Measurements from ENCODE around the gene TLCD3B.
"Not testable (repeated sequence)": the region's sequence is repeated elsewhere in the genome, so short reads cannot be mapped to it uniquely, and the experiment has no call there.

The TLCD3B gene

DNA sequence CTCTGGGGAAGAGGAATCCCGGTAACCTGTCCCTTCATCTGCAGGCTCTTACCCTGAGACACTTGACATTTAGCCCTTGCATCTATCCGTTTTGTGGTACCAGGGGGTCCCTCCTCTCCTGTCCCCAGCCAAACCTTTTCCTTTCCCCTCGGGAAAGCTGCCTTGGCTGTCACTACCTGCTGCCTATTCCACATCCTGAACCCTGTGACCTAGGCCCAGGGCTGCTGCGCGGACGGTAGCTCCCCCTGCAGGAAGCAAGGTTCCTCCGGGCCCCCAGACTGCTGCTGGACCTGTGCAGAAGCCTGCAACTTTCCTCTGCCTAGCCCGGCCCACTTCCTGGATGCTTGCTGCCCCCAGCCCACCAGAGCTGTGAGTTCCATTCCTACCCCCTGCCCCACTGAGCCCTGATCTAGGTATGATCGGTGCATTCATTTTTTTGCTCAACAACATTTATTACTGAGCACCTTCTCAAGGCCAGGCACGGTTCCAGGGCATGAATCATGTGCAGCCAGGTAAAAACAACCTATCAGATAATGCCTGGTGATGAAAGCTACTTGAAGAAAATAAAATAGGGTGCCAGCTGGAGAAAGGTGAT, 24.0 kb upstream of the TLCD3B start:
- WGBS, 2 experiments (ENCODE audit: insufficient coverage in 2 of 2): 24 to 30% methylated on average over 8 to 9 of the region's 10 CpGs
- Histone ChIP-seq H3K27ac (ENCODE audit: low read depth, low read length, severe bottlenecking) (no peak overlapping the region), H3K9me3 (ENCODE audit: control insufficient read depth, low read length) (no peaks in the 10 kb centered on the region), H3K4me3 (ENCODE audit: extremely low read depth, insufficient read depth, low read length, poor library complexity, severe bottlenecking) (peak overlapping the region; percentile 8), H3K36me3 (ENCODE audit: control insufficient read depth, insufficient read depth, low read length) (peaks cover 30% of the 10 kb centered on the region), H3K4me1 (ENCODE audit: control insufficient read depth, insufficient read depth, low read length, poor library complexity, severe bottlenecking) (peaks cover 22% of the 10 kb centered on the region)

DNA sequence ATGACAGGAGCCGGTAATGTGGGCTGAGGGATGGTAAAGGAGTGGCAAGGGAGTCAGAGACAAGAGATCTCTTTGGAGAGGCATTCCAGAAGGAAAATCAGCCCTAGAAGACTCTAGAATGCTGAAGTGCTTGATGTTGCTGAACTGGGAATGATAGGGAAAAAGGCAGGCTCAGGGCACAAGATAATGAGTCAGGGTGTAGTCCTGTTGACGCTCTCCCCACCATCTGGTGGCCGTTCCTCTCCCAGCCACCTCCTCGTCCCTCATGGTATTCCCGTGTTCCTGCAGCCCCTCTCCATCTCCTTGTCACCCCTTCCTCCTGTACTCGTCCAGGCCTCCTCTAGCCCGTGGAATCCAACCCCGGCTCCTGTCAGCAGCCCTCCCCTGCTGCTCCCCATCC, 23.4 kb upstream of the TLCD3B start:
- H3K36me3 ChIP-seq (ENCODE audit: control insufficient read depth, insufficient read depth, low read length): peaks cover 24% of the 10 kb centered on the region
- peaks cover 22% of the 10 kb centered on the region for H3K4me1 ChIP-seq (ENCODE audit: control insufficient read depth, insufficient read depth, low read length, poor library complexity, severe bottlenecking)
- H3K27ac ChIP-seq (ENCODE audit: low read depth, low read length, severe bottlenecking): no peak overlapping the region
- H3K4me3 ChIP-seq (ENCODE audit: extremely low read depth, insufficient read depth, low read length, poor library complexity, severe bottlenecking): peak overlapping the region; percentile 88
- no peaks in the 10 kb centered on the region for H3K9me3 ChIP-seq (ENCODE audit: control insufficient read depth, low read length)
- WGBS, 2 experiments (ENCODE audit: insufficient coverage in 2 of 2): 75 to 76% methylated on average over 8 of the region's 8 CpGs

DNA sequence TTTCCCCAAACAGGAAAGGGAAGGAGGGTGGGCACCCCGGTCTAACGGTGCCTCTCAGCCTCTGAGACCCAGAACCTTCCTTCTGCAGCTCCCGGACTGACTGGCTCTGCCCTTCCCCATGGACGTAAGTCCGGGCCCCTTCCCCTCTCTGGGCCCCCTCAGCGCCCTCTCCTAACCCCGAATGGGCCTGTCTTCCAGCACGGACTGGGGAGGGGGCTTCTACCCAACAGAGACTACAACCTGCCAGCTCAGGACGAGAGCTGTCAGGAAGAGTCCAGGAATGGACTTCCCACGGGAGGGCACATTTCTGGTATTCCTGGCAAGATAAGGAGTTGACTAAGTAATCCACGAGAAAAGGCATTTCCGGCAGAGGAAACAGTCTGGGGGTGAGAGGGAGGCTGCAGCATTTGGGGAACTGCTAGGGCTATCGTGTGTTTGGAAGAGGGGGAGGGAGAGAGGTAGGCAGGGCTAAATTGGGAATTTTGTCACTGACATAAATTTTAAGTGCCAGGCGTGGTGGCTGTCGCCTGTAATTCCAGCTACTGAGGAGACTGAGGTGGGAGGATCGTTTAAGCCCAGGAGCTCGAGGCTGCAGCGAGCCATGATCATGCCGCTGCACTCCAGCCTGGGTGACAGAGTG, 22.4 kb upstream of the TLCD3B start:
- no peaks in the 10 kb centered on the region for H3K9me3 ChIP-seq (ENCODE audit: control insufficient read depth, low read length)
- peaks cover 17% of the 10 kb centered on the region for H3K36me3 ChIP-seq (ENCODE audit: control insufficient read depth, insufficient read depth, low read length)
- H3K4me1 ChIP-seq (ENCODE audit: control insufficient read depth, insufficient read depth, low read length, poor library complexity, severe bottlenecking): peaks cover 27% of the 10 kb centered on the region
- H3K4me3 ChIP-seq (ENCODE audit: extremely low read depth, insufficient read depth, low read length, poor library complexity, severe bottlenecking): peak overlapping the region; percentile 88
- 17 to 20% methylated on average over 13 to 15 of the region's 19 CpGs for WGBS, 2 experiments (ENCODE audit: insufficient coverage in 2 of 2)
- peak overlapping the region; percentile 93 for H3K27ac ChIP-seq (ENCODE audit: low read depth, low read length, severe bottlenecking)

DNA sequence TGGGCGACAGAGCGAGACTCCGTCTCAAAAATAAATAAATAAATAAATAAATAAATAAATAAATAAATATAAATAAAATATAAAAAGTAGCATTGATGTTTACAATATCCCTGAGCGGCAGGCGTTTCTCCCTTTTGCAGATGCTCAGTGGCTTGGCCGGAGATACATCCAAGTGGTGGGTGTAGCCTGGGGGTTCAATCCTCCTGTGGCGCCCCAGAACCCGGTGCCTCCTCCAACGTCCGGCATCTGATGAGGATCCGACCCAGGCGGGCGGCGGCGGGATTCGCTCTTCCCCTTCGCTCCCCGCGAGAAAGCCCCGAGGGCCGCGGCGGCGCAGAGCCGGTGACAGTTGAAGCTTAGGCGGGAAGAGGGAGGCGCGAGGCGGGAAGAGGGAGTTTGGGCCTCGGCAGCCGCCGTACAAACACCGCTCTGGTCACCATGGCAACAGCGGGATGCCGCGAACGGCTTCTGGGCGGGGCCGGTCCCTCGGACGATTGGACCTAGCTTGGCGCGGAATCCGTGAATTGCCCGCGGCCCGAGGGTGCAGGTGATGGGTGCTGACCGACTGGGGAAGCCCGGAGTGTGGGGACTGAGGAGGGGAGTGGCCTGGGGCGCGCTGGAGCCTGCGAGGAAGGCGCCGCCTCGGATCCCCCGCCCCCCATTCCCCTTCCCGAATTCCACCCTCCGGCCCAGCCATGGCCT, 21.8 kb upstream of the TLCD3B start:
- H3K27ac ChIP-seq (ENCODE audit: low read depth, low read length, severe bottlenecking): peak overlapping the region; percentile 93
- peaks cover 14% of the 10 kb centered on the region for H3K36me3 ChIP-seq (ENCODE audit: control insufficient read depth, insufficient read depth, low read length)
- no peaks in the 10 kb centered on the region for H3K9me3 ChIP-seq (ENCODE audit: control insufficient read depth, low read length)
- peak overlapping the region; percentile 88 for H3K4me3 ChIP-seq (ENCODE audit: extremely low read depth, insufficient read depth, low read length, poor library complexity, severe bottlenecking)
- peaks cover 27% of the 10 kb centered on the region for H3K4me1 ChIP-seq (ENCODE audit: control insufficient read depth, insufficient read depth, low read length, poor library complexity, severe bottlenecking)
- WGBS, 2 experiments (ENCODE audit: insufficient coverage in 2 of 2): 4 to 5% methylated on average over 18 to 23 of the region's 58 CpGs

DNA sequence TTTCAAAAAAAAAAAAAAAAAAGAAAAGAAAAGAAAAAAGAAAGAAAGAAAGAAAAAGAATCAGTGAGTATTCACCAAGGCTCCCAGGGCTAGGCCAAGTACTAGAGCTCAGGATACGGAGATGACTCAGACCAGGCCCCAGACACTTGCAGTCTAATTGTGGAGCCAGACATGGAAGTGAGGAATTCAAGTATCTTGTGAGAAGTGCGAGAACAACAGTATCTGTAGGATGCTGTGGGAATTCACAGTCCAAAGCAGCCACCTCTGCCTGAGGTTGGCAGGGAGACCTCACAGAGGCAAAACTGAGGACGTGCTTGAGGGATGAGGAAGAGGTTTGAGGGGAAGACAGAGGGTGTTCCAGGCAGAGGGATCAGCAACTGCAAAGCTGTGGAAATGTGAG, 20.4 kb upstream of the TLCD3B start:
- Histone ChIP-seq H3K36me3 (ENCODE audit: control insufficient read depth, insufficient read depth, low read length) (peaks cover 8% of the 10 kb centered on the region), H3K9me3 (ENCODE audit: control insufficient read depth, low read length) (no peaks in the 10 kb centered on the region), H3K27ac (ENCODE audit: low read depth, low read length, severe bottlenecking) (peak overlapping the region; percentile 89), H3K4me1 (ENCODE audit: control insufficient read depth, insufficient read depth, low read length, poor library complexity, severe bottlenecking) (peaks cover 27% of the 10 kb centered on the region), H3K4me3 (ENCODE audit: extremely low read depth, insufficient read depth, low read length, poor library complexity, severe bottlenecking) (no peak overlapping the region)
- WGBS, 2 experiments (ENCODE audit: insufficient coverage in 2 of 2): 60 to 79% methylated on average over 3 of the region's 3 CpGs

DNA sequence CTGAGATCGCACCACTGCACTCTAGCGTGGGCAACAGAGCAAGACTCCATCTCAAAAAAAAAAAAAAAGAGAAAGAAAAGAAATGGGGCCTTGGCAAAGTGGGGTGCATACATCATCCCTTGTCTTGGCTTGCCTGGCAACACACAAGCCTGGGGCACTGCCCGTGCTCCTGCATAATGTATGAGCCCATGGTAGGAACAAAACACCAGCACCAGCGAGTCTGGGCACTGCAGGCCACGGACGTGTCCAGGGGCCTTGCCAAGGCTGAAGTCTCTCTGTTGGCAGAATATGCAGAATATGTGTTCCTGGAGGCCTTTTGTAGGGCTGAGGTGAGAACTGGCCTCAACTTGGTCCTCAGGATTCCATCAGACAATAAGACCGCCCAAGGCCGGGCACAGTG, 18.8 kb upstream of the TLCD3B start:
- no peak overlapping the region for H3K27ac ChIP-seq (ENCODE audit: low read depth, low read length, severe bottlenecking)
- H3K4me1 ChIP-seq (ENCODE audit: control insufficient read depth, insufficient read depth, low read length, poor library complexity, severe bottlenecking): peaks cover 24% of the 10 kb centered on the region
- 93 to 95% methylated on average over 7 of the region's 8 CpGs for WGBS, 2 experiments (ENCODE audit: insufficient coverage in 2 of 2)
- no peaks in the 10 kb centered on the region for H3K9me3 ChIP-seq (ENCODE audit: control insufficient read depth, low read length)
- no peak overlapping the region for H3K4me3 ChIP-seq (ENCODE audit: extremely low read depth, insufficient read depth, low read length, poor library complexity, severe bottlenecking)
- no peaks in the 10 kb centered on the region for H3K36me3 ChIP-seq (ENCODE audit: control insufficient read depth, insufficient read depth, low read length)

DNA sequence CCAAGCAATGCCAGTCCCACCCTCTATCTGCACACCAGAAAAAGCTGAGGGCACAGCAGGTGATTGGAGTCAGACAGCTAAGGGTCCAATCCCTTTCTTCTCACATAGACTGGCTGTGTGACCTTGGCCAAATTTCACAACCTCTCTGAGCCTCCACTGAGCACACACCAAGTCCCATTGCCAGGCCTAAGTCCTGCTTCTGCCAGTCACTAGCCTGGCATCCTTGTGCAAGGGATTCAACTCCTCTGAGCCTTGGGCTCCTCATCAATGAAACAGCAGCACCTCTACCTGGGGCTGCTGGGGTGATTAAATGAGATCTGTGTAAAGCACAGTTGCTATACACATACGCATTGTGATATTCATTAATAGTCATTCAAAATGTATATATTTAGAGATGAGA, 15.5 kb upstream of the TLCD3B start:
- H3K36me3 ChIP-seq (ENCODE audit: control insufficient read depth, insufficient read depth, low read length): no peaks in the 10 kb centered on the region
- H3K9me3 ChIP-seq (ENCODE audit: control insufficient read depth, low read length): no peaks in the 10 kb centered on the region
- no peak overlapping the region for H3K4me3 ChIP-seq (ENCODE audit: extremely low read depth, insufficient read depth, low read length, poor library complexity, severe bottlenecking)
- H3K27ac ChIP-seq (ENCODE audit: low read depth, low read length, severe bottlenecking): no peak overlapping the region
- peaks cover 12% of the 10 kb centered on the region for H3K4me1 ChIP-seq (ENCODE audit: control insufficient read depth, insufficient read depth, low read length, poor library complexity, severe bottlenecking)
- WGBS, 2 experiments (ENCODE audit: insufficient coverage in 2 of 2): no CpG with 5 or more reads among the region's 1 CpG

DNA sequence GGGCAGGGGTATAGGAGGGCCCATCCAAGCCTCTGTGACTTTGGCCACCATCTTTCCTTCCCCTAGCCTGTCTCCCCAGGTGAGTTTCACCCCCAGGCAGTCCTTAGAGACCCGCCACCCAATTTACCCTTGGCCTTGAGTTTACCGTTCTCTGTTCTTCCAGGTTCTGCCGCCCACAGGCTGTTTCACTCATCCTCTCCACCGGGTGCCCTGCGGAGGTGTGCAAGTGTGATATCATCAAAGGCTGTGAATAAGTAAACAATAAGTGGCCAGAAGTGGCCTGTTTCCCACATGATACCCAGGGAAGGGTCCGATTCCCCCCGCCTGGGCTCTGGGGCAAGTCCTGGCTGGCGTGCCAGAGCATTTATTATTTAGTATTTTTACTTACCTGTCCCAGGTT, 15.1 kb upstream of the TLCD3B start:
- H3K4me1 ChIP-seq (ENCODE audit: control insufficient read depth, insufficient read depth, low read length, poor library complexity, severe bottlenecking): peaks cover 12% of the 10 kb centered on the region
- 77% methylated on average over 5 of the region's 8 CpGs; no CpG with 5 or more reads in 1 of the 2 experiments for WGBS, 2 experiments (ENCODE audit: insufficient coverage in 2 of 2)
- no peaks in the 10 kb centered on the region for H3K9me3 ChIP-seq (ENCODE audit: control insufficient read depth, low read length)
- no peak overlapping the region for H3K4me3 ChIP-seq (ENCODE audit: extremely low read depth, insufficient read depth, low read length, poor library complexity, severe bottlenecking)
- no peaks in the 10 kb centered on the region for H3K36me3 ChIP-seq (ENCODE audit: control insufficient read depth, insufficient read depth, low read length)
- H3K27ac ChIP-seq (ENCODE audit: low read depth, low read length, severe bottlenecking): no peak overlapping the region

DNA sequence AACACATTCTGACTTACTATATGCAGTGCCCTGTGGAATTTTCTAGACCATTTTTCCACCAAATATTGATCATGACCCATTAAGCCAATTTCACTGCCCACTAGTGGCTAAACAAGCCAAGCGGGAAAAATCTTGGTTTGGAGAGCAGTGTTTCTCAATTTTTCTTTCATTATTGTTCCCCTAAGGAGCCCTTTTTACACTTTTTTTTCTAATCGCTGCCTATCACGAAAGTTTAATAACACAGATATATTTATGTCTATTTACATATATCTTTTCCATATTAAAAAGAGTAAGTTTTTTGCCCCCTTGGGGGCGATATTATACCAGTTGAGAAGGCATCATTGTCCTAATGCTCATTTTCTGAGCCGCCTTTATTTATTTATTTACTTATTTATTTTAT, 10.8 kb upstream of the TLCD3B start:
- WGBS, 2 experiments (ENCODE audit: insufficient coverage in 2 of 2): no CpG with 5 or more reads among the region's 5 CpGs
- Histone ChIP-seq H3K36me3 (ENCODE audit: control insufficient read depth, insufficient read depth, low read length) (no peaks in the 10 kb centered on the region), H3K9me3 (ENCODE audit: control insufficient read depth, low read length) (no peaks in the 10 kb centered on the region), H3K27ac (ENCODE audit: low read depth, low read length, severe bottlenecking) (no peak overlapping the region), H3K4me3 (ENCODE audit: extremely low read depth, insufficient read depth, low read length, poor library complexity, severe bottlenecking) (no peak overlapping the region), H3K4me1 (ENCODE audit: control insufficient read depth, insufficient read depth, low read length, poor library complexity, severe bottlenecking) (no peaks in the 10 kb centered on the region)

DNA sequence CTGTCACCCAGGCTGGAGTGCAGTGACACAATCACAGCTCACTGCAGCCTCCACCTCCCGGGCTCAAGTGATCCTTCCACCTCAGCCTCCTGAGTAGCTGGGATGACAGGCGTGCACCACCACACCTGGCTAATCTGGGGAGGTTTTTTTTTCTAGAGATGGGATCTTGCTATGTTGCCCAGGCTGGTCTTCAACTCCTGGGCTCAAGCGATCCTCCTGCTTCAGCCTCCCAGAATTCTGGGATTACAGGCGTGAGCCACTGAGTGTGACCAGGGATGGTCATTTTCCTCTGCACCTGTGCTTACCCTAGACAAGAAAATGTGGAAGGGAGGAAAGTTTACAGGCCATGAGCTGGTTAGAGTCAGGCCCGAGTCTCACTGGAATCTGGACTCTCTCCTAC, 9.6 kb upstream of the TLCD3B start:
- not testable (repeated sequence) for H3K4me3 ChIP-seq (ENCODE audit: extremely low read depth, insufficient read depth, low read length, poor library complexity, severe bottlenecking); H3K36me3 ChIP-seq (ENCODE audit: control insufficient read depth, insufficient read depth, low read length); H3K9me3 ChIP-seq (ENCODE audit: control insufficient read depth, low read length); H3K4me1 ChIP-seq (ENCODE audit: control insufficient read depth, insufficient read depth, low read length, poor library complexity, severe bottlenecking); H3K27ac ChIP-seq (ENCODE audit: low read depth, low read length, severe bottlenecking)
- WGBS, 2 experiments (ENCODE audit: insufficient coverage in 2 of 2): 67 to 82% methylated on average over 1 to 4 of the region's 5 CpGs

DNA sequence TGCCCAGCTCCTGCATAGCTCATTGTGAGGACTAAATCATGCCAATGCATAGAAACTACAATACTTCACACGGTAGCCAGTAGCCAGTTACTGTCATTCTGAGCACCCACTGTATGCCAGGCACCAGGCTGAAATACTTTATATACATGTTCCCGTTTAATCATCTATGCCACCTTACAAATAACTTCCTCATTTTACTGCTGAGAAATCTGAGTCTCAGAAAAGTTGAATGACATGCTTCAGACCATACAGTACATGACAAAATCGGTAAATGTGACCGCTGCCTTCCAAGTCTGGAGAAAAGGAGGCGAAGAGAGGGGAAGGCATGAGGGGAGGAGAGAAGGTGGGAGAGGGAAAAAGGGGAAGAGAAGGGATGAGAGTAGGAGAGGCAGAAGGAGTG, 9.2 kb upstream of the TLCD3B start:
- Histone ChIP-seq H3K4me3 (ENCODE audit: extremely low read depth, insufficient read depth, low read length, poor library complexity, severe bottlenecking) (no peak overlapping the region), H3K4me1 (ENCODE audit: control insufficient read depth, insufficient read depth, low read length, poor library complexity, severe bottlenecking) (no peaks in the 10 kb centered on the region), H3K9me3 (ENCODE audit: control insufficient read depth, low read length) (no peaks in the 10 kb centered on the region), H3K27ac (ENCODE audit: low read depth, low read length, severe bottlenecking) (no peak overlapping the region), H3K36me3 (ENCODE audit: control insufficient read depth, insufficient read depth, low read length) (no peaks in the 10 kb centered on the region)
- whole genome bisulfite sequencing, 2 experiments (ENCODE audit: insufficient coverage in 2 of 2): 87% methylated on average over 5 of the region's 5 CpGs
